GM19467 (cell line): ENCODE data around the gene PPP2R5A.

ENCODE experiments used
- ATAC-seq: cut with Tn5 transposase; IDR thresholded peaks from one replicate; pipeline ENCODE4 v1.9.1; 2021; ENCODE audit warnings: mild to moderate bottlenecking, moderate library complexity; ENCODE audit not compliant: unreplicated experiment

Gene PPP2R5A

GRCh38 chr1:212284744-212285684, at the start of gene PPP2R5A:
Gene PPP2R5A, plus strand, starts transcription at chr1:212285410. Its CDS starts 701 bp downstream, at chr1:212286111.
- ATAC-seq: peak; percentile 92

- ATAC-seq: no peak
Measured at GRCh38 chr1:212235857-212236256, 49.4 kb upstream of the PPP2R5A start.

GRCh38 chr1:212236664-212237220, 48.5 kb upstream of the PPP2R5A start:
- ATAC-seq: no peak

DNA sequence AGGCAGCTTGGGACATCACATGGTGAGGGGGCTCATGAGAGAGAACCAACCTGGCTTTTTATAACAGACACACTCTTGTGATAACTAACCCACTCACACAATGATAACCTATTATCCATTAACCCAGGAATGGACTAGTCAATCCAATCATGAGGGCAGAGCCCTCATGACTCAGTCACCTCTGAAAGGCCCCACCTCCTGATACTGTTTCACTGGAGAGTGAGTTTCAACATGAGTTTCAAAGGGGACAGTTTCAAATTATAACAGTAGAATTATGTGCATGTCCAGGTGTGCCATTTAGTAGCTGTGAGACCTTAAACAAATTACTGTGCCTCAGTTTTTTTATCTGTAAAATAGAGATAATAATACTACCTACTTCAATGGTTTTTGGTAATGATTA, 47.6 kb upstream of the PPP2R5A start:
- peak; percentile 89 for ATAC-seq

- ATAC-seq: no peak
Measured at GRCh38 chr1:212238552-212238951, 46.7 kb upstream of the PPP2R5A start.

- no peak for ATAC-seq
Measured at GRCh38 chr1:212241501-212241900, 43.7 kb upstream of the PPP2R5A start.

DNA sequence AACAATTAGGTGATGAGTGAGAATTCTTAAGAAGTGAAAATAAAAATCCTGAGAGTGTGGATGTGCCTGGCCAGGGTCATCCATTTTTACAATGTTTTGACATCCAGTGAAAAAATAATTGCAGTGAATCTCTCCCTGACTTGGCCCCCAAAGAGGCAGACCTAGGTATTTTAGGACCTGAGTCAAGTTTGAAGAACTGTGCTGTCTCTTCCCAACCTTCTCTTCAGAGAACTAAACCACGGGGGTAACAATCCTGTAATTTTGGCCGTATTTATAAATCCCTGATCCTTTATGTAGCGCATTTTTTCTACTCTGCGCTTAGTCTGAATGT, 43.3 kb upstream of the PPP2R5A start:
- no peak for ATAC-seq

- no peak for ATAC-seq
Measured at GRCh38 chr1:212242288-212242984, 42.8 kb upstream of the PPP2R5A start.

DNA sequence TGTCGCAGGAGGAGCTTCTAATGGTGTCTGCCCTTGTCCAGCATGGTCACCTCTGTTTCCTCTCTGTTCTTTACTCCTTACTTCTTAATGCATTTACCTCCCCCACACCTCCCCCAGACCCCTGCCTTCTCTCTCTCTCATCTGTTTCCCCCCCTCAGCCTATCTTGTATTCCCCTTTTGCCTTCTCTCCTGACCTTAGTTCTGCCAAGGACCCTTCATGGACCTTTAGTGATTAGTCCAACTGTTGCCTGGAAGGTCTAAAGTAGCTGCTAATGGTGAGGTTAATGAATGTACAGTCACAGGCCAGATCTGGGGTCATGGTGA, 42.3 kb upstream of the PPP2R5A start:
- ATAC-seq: no peak

- ATAC-seq: no peak
Measured at GRCh38 chr1:212244441-212244840, 40.8 kb upstream of the PPP2R5A start.

DNA sequence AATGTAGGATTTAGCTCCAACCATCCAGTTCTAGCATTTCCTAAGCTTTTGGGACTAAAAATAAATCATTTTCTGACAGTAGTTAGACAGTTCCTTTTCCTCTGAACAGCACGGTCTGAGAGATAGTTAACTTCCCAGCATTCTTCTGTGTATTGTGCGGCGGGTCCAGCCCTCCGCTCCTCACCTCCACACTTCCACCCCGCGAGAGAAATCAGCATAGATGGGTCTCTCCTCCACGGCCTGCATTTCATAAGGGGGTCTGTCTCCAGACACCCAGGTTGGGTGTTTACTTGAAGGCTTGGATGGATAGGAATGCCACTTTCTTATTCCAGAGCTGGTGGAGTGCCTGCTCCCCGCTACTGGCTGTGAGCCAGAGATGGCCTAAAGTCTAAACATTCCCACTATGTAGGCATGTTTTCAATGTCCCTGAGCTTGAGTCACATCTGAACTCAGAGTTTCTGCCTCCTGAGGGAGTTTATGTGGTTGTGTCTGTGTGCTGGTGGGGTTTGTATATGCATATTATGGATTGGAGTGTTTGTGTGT, 38.0 kb upstream of the PPP2R5A start:
- ATAC-seq: no peak

DNA sequence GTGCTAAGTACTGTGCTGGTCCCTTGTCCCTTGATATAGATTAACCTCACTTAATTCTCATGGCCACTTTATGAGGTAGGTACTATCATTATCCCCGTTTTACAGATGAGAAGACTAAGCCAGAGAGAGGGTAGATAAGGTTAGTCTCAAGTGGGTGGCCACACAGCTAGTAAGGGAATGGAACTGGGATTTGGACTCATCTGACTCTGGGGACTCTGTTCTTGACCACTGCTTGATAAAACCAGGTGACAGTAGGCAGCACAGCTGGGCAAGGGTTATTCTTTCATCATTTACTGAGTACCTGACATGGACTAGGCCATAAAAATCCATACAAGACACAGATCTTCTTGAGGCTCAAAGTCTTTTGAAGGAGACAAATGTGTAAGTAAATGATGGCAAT, 37.2 kb upstream of the PPP2R5A start:
- ATAC-seq: no peak

- no peak for ATAC-seq
Measured at GRCh38 chr1:212254853-212255363, 30.3 kb upstream of the PPP2R5A start.

DNA sequence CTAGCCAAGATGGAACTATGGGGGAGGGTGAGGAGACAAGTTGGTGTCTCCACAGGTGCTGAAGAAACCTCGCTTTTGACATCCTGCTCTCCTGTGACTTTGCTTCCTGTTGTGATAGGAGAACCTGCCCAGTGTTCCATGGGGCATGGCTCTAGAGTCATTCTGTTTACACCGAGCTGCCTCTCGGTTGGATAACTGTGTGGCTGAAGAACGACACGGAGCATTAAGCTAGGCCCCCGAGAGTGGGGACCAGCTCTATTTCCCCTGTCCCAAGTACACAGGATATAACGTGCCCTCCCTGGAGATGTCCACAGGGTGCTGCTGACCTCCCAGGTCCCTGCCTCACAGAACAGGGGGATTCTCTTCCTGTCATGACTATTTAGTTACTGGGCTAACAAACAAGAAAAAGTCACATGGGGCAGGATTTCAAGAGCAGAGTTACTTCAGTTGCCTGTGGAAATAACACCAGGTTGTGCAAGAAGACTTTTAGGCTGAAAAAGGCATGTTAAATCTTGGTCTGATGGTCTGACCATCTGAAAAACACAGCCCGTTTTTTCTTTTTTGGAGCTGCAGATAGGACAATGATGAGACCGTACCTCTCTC, 29.4 kb upstream of the PPP2R5A start:
- no peak for ATAC-seq

- ATAC-seq: no peak
Measured at GRCh38 chr1:212256369-212256768, 28.8 kb upstream of the PPP2R5A start.

- no peak for ATAC-seq
Measured at GRCh38 chr1:212257157-212257556, 28.1 kb upstream of the PPP2R5A start.

- ATAC-seq: no peak
Measured at GRCh38 chr1:212259693-212260480, 25.3 kb upstream of the PPP2R5A start.

GRCh38 chr1:212260557-212261355, 24.5 kb upstream of the PPP2R5A start:
- ATAC-seq: no peak

DNA sequence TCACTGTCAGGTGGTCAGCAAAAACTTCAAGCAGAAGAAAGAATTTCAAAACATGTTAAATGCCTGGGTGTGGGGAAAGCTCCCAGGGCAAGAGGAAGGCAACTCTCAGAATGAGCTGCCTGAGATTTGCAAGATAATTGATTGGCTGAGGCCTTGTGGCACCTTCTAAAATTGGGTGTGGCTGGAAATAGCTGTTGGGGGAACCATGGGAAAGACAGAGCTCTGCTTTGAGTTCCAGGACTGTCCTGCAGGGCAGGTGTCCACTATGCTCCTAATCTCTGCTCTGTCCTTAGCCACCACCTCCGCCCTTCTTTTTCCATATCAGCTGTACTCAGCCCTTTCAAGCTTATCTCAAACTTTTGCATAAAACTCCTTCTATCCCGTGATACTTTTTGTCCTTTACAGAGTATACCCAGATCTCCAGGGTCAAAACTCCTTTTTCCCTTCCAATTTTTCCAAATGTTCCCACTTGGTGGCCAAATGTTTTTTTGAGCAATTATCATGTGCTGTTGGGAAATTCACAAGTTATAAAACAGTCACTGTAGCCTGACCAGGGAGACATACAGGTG, 23.8 kb upstream of the PPP2R5A start:
- ATAC-seq: no peak
